HFFc6 (cell line): ENCODE measurements around the gene ADGRE1. TPM values are rescaled to one million over a fixed set of nuclear protein-coding genes. Genes with fewer than 3 reads are reported as not detected.

Source experiments
- DNase-seq: peaks from one replicate; pipeline ENCODE4 v3.0.0-alpha.2; 2018
- H3K27ac Mint-ChIP-seq: 2 replicates; pipeline ENCODE4 v1.8.0; 2020; ENCODE audit warnings: mild to moderate bottlenecking, mixed read lengths
- H3K27me3 Mint-ChIP-seq: 2 replicates; pipeline ENCODE4 v1.8.0; 2021; ENCODE audit warnings: mild to moderate bottlenecking, moderate library complexity, mixed read lengths; ENCODE audit not compliant: insufficient read depth
- H3K36me3 Mint-ChIP-seq: 2 replicates; pipeline ENCODE4 v1.8.0; 2021; ENCODE audit warnings: low read depth, mixed read lengths
- H3K4me1 Mint-ChIP-seq: 2 replicates; pipeline ENCODE4 v1.8.0; 2020; ENCODE audit warnings: low read depth, mixed read lengths
- H3K4me3 Mint-ChIP-seq: 2 replicates; pipeline ENCODE4 v1.8.0; 2020; ENCODE audit warnings: mild to moderate bottlenecking, moderate library complexity, mixed read lengths
- H3K9me3 Mint-ChIP-seq: 2 replicates; pipeline ENCODE4 v1.8.0; 2020; ENCODE audit warnings: mild to moderate bottlenecking, mixed read lengths
- CTCF ChIP-seq: fragments of 200-600 bp; sonication (generic); IDR thresholded peaks from 2 replicates; pipeline ENCODE4 v1.5.0; 2021; ENCODE audit warnings: antibody characterized with exemption, mild to moderate bottlenecking
- total RNA-seq, 6 experiments: library from RNA; stranded (reverse); fragmentation: NEBNext Ultra II Directional; extraction: Animal tissue kit (Norgen Biotek cat#: 25700); gene quantifications; 2 replicates in 1 of 6; 3 replicates in 5 of 6; pipeline ENCODE4 v1.2.3, GENCODE V29; 2021

The ADGRE1 gene
- total RNA-seq, 6 experiments from 2014 or later, result 0.14 to 0.33 (median 0.23) TPM; not detected in 2

GRCh38 chr19:6935069-6935468 is 47.7 kb downstream of the ADGRE1 start:
- no peak for DNase-seq
- no peak overlapping the region for H3K4me3 Mint-ChIP-seq
- no peak overlapping the region for H3K27ac Mint-ChIP-seq
- H3K9me3 Mint-ChIP-seq, result peaks cover 26% of the 10 kb centered on the region
- no peaks in the 10 kb centered on the region for H3K4me1 Mint-ChIP-seq
- no peaks in the 10 kb centered on the region; the same call in 1 of the 2 replicates for H3K27me3 Mint-ChIP-seq
- TF ChIP-seq CTCF, result no peak
- peaks cover under 1% of the 10 kb centered on the region; the same call in 1 of the 2 replicates for H3K36me3 Mint-ChIP-seq

GRCh38 chr19:6935618-6936017 is 48.2 kb downstream of the ADGRE1 start:
- Mint-ChIP-seq H3K27me3 (no peaks in the 10 kb centered on the region; the same call in 1 of the 2 replicates), H3K36me3 (peaks cover 4% of the 10 kb centered on the region; the same call in 1 of the 2 replicates), H3K4me1 (no peaks in the 10 kb centered on the region), H3K9me3 (peaks cover 24% of the 10 kb centered on the region), H3K27ac (no peak overlapping the region), H3K4me3 (no peak overlapping the region)
- no peak for TF ChIP-seq CTCF
- no peak for DNase-seq

DNA sequence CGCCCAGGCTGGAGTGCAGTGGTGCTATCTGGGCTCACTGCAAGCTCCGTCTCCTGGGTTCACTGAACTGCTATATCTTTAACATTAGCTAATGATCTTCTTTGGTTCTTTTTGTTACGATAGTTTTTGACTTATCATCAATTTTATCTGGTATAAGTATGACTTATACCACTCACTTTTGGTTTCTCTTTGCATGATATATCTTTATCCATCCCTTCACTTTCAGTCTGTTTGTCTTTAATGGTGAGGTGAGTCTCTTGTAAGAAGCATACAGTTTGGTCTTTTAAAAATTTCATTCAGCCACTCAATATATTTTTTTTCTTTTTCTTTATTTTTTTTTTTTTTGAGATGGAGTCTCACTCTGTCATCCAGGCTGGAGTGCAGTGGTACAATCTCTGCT is 58.4 kb downstream of the ADGRE1 start:
- H3K9me3 Mint-ChIP-seq, result peaks cover 6% of the 10 kb centered on the region; the same call in 1 of the 2 replicates
- H3K4me1 Mint-ChIP-seq, result peaks cover 7% of the 10 kb centered on the region
- H3K36me3 Mint-ChIP-seq, result no peaks in the 10 kb centered on the region
- no peaks in the 10 kb centered on the region for H3K27me3 Mint-ChIP-seq
- no peak for TF ChIP-seq CTCF
- no peak overlapping the region for H3K27ac Mint-ChIP-seq
- no peak overlapping the region for H3K4me3 Mint-ChIP-seq
- DNase-seq, result no peak

- Mint-ChIP-seq H3K4me3 (peak overlapping the region; percentile 1; the same call in 1 of the 2 replicates), H3K36me3 (no peaks in the 10 kb centered on the region), H3K9me3 (no peaks in the 10 kb centered on the region), H3K27ac (no peak overlapping the region), H3K27me3 (no peaks in the 10 kb centered on the region), H3K4me1 (peaks cover 7% of the 10 kb centered on the region)
- TF ChIP-seq CTCF, result no peak
- DNase-seq, result peak; percentile 21
Observed at GRCh38 chr19:6947745-6948144, 60.4 kb downstream of the ADGRE1 start.

- no peak for DNase-seq
- peaks cover 7% of the 10 kb centered on the region for H3K4me1 Mint-ChIP-seq
- no peak overlapping the region for H3K4me3 Mint-ChIP-seq
- no peaks in the 10 kb centered on the region for H3K9me3 Mint-ChIP-seq
- no peaks in the 10 kb centered on the region for H3K27me3 Mint-ChIP-seq
- H3K36me3 Mint-ChIP-seq, result no peaks in the 10 kb centered on the region
- no peak overlapping the region for H3K27ac Mint-ChIP-seq
- TF ChIP-seq CTCF, result no peak
Observed at GRCh38 chr19:6948884-6949283, 61.5 kb downstream of the ADGRE1 start.

DNA sequence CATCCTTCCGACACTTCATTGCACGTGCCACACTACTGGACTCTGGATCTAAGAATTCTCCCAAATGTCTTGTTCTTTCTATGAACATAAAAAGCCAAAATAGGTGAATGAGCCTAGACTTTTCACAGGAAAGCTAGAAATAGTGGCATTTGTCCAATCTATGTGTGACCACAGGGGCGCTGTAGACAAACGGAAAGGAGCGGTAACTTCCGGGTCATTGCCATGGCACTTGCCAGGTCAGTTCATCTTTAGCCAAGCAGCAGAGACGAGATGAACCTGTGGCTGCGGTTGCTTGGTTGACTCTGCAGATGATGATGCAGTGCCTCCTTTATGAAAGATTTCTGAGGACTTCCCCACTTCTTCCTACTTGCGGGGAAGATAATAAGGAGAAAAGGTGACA is 65.6 kb downstream of the ADGRE1 start:
- no peak for TF ChIP-seq CTCF
- Mint-ChIP-seq H3K27me3 (no peaks in the 10 kb centered on the region), H3K4me3 (no peak overlapping the region), H3K36me3 (no peaks in the 10 kb centered on the region), H3K9me3 (no peaks in the 10 kb centered on the region), H3K4me1 (no peaks in the 10 kb centered on the region), H3K27ac (no peak overlapping the region)
- no peak for DNase-seq
